IMR-90 (cell line): ENCODE measurements around the gene OXSR1. TPM values are rescaled to one million over a fixed set of nuclear protein-coding genes. Genes with fewer than 3 reads are reported as not detected.

Experiments
- ELK1 ChIP-seq: fragments of 150-350 bp; IDR thresholded peaks from 2 replicates; pipeline ENCODE4 v1.6.1; 2016; ENCODE audit warnings: low read depth, mild to moderate bottlenecking, low read length, moderate library complexity, borderline replicate concordance
- RCOR1 ChIP-seq: IDR thresholded peaks from 2 replicates; pipeline ENCODE4 v1.6.1; 2012; ENCODE audit warnings: mild to moderate bottlenecking, low read length, improper control_type of control experiment; ENCODE audit not compliant: insufficient replicate concordance
- RFX5 ChIP-seq: IDR thresholded peaks from 2 replicates; pipeline ENCODE4 v1.8.0; 2012; ENCODE audit warnings: low read depth, mild to moderate bottlenecking, low read length, moderate library complexity
- polyA plus RNA-seq, 3 experiments: library from polyadenylated mRNA; depleted of rRNA; stranded (reverse); fragments of >200 nt; gene quantifications; 2 replicates each; pipeline ENCODE4 v1.2.3, GENCODE V29; 2012; ENCODE audit warnings: low replicate concordance in 1 of 3
- total RNA-seq: library from RNA; depleted of rRNA; stranded (reverse); fragments of >200 nt; gene quantifications from 2 replicates; pipeline ENCODE4 v1.2.3, GENCODE V29; 2012

Gene OXSR1
- total and polyA plus RNA-seq, 2 of the 4 experiments (the other 2 are of a cell fraction): 32.9 to 37.6 TPM

GRCh38 chr3:38163841-38164642 is 1.3 kb upstream of the OXSR1 start (continued):
- TF ChIP-seq ELK1: no peak
- no peak for TF ChIP-seq RFX5
- TF ChIP-seq RCOR1: no peak
